Natural killer cell (primary cell): ENCODE measurements around the gene RIMBP2. TPM values are rescaled to one million over a fixed set of nuclear protein-coding genes. Genes with fewer than 3 reads are reported as not detected.

Experiments used
- ATAC-seq, 3 donors: fragments of 150-1000 bp in 2 of 3; fragments of 200-7000 bp in 1 of 3; cut with Tn5 transposase; 1 replicate in 1 of 3; 2 replicates in 2 of 3; pipeline ENCODE4 v1.10.0; 2021; ENCODE audit warnings: mild to moderate bottlenecking in 2 of 3, moderate library complexity in 2 of 3
- DNase-seq, 2 donors: peaks; one replicate each; pipeline versions ENCODE4 v3.0.0 to v3.0.0-alpha.2; 2013 to 2021; ENCODE audit warnings: mixed read lengths in 1 of 2
- H3K27ac ChIP-seq: one replicate; pipeline ENCODE4 v1.5.1; 2013; ENCODE audit warnings: mild to moderate bottlenecking, low read length
- H3K27me3 ChIP-seq: one replicate; pipeline ENCODE4 v1.6.1; 2013; ENCODE audit warnings: low read length; ENCODE audit not compliant: control insufficient read depth, insufficient read depth
- H3K36me3 ChIP-seq: one replicate; pipeline ENCODE4 v1.6.1; 2013; ENCODE audit warnings: low read length; ENCODE audit not compliant: control insufficient read depth, insufficient read depth
- H3K4me1 ChIP-seq: one replicate; pipeline ENCODE4 v1.6.1; 2013; ENCODE audit warnings: low read length; ENCODE audit not compliant: control insufficient read depth, insufficient read depth
- H3K4me3 ChIP-seq: one replicate; pipeline ENCODE4 v1.5.1; 2013; ENCODE audit warnings: low read length
- H3K9me3 ChIP-seq: one replicate; pipeline ENCODE4 v1.6.1; 2013; ENCODE audit warnings: low read length; ENCODE audit not compliant: control insufficient read depth, insufficient read depth
- H3K27ac Mint-ChIP-seq, 2 donors: one replicate each; pipeline ENCODE4 v1.8.0; 2022; ENCODE audit warnings: mild to moderate bottlenecking in 2 of 2, mixed read lengths in 2 of 2, moderate library complexity in 1 of 2
- H3K27me3 Mint-ChIP-seq, 2 donors: one replicate each; pipeline ENCODE4 v1.8.0; 2022; ENCODE audit warnings: low read depth in 2 of 2, mixed read lengths in 2 of 2
- H3K36me3 Mint-ChIP-seq: one replicate; pipeline ENCODE4 v1.8.0; 2022; ENCODE audit warnings: mixed read lengths
- H3K4me1 Mint-ChIP-seq, 2 donors: one replicate each; pipeline ENCODE4 v1.8.0; 2022; ENCODE audit warnings: mixed read lengths in 2 of 2
- H3K4me3 Mint-ChIP-seq: one replicate; pipeline ENCODE4 v1.8.0; 2022; ENCODE audit warnings: mild to moderate bottlenecking, moderate library complexity, mixed read lengths
- H3K9me3 Mint-ChIP-seq, 2 donors: one replicate each; pipeline ENCODE4 v1.8.0; 2022; ENCODE audit warnings: mixed read lengths in 2 of 2
- WGBS: methylation state at CpG from one replicate; pipeline ENCODE4 v1.1.7; 2013; ENCODE audit warnings: missing lambda C conversion rate; ENCODE audit not compliant: insufficient coverage; 5-methylcytosine and 5-hydroxymethylcytosine counted together
- intact Hi-C: fragments of 100-400 bp; cut with micrococcal nuclease; formaldehyde crosslinking; loops from one replicate; pipeline ENCODE4 v1.14.2; 2022
- total RNA-seq, 4 donors: library from RNA; stranded (reverse); fragments of 120-200 nt in 1 of 4; gene quantifications; one replicate each; pipeline versions ENCODE4 v1.2.3 to v1.2.4, GENCODE V29; 2013 to 2022
- TF ChIP-seq, protein P1 (sequence below): fragments of 200-600 bp; IDR thresholded peaks from one replicate; pipeline ENCODE4 v1.8.0; 2022; ENCODE audit warnings: antibody characterized with exemption

Gene RIMBP2
- total RNA-seq, 3 donors from 2014 or later (not counting 1 experiment from before 2014, with no cell fraction given) = not detected

DNA sequence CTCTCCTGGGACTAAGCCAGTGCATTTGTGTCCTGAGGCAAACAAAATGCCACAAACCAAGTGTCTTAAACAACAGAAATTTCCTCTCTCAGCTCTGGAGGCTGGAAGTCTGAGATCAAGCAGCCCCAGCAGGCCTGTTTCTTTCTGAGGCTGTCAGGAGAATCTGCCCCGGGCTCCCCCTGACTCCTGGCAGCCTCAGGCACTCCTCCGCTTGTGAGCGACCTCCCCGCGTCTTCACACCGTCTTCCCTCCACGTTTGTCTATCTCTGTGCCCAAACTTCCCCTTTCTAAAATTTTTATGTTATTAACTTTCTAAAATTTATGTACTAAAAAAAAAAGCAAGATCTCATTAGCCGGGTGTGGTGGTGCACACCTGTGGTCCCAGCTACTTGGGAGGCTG lies 59.7 kb downstream of the RIMBP2 start:
- no peaks in the 10 kb centered on the region for H3K9me3 ChIP-seq
- TF ChIP-seq, protein P1, sequence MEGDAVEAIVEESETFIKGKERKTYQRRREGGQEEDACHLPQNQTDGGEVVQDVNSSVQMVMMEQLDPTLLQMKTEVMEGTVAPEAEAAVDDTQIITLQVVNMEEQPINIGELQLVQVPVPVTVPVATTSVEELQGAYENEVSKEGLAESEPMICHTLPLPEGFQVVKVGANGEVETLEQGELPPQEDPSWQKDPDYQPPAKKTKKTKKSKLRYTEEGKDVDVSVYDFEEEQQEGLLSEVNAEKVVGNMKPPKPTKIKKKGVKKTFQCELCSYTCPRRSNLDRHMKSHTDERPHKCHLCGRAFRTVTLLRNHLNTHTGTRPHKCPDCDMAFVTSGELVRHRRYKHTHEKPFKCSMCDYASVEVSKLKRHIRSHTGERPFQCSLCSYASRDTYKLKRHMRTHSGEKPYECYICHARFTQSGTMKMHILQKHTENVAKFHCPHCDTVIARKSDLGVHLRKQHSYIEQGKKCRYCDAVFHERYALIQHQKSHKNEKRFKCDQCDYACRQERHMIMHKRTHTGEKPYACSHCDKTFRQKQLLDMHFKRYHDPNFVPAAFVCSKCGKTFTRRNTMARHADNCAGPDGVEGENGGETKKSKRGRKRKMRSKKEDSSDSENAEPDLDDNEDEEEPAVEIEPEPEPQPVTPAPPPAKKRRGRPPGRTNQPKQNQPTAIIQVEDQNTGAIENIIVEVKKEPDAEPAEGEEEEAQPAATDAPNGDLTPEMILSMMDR = no peak
- no peaks in the 10 kb centered on the region for H3K4me1 Mint-ChIP-seq
- H3K4me3 ChIP-seq = no peak overlapping the region
- no peak for DNase-seq
- H3K27me3 ChIP-seq = no peaks in the 10 kb centered on the region
- intact Hi-C loops = no loop called here
- H3K9me3 Mint-ChIP-seq = no peaks in the 10 kb centered on the region
- ATAC-seq = no peak
- no peaks in the 10 kb centered on the region for H3K36me3 ChIP-seq
- H3K27ac Mint-ChIP-seq = no peak overlapping the region
- no peak overlapping the region for H3K4me3 Mint-ChIP-seq
- H3K4me1 ChIP-seq = no peaks in the 10 kb centered on the region
- H3K36me3 Mint-ChIP-seq = no peaks in the 10 kb centered on the region
- peaks cover 6% of the 10 kb centered on the region in 2 donors for H3K27me3 Mint-ChIP-seq
- H3K27ac ChIP-seq = no peak overlapping the region
- 63% methylated on average over 4 of the region's 8 CpGs for WGBS

DNA sequence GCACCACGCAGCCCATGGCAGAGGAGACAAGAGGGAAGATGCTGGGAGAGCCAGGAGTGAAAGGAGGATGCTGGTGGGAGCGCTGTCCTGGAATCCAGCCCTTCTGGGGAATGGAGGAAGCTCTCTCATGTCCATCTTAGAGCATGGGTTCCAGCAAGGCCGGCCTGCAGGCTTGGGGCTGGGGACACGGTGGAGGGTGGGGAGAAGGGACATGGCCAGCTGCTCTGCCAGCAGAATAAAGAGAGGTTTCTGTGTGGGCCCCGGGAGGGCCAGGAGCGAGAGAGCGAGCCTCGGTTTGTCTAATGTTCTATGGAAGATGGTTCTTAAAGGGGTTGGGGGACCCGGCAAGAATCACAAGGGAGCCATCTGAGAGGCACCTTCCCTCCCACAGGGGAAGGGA lies 60.2 kb downstream of the RIMBP2 start:
- no peaks in the 10 kb centered on the region for H3K36me3 ChIP-seq
- TF ChIP-seq, protein P1 = no peak
- no peaks in the 10 kb centered on the region for H3K9me3 ChIP-seq
- no peak overlapping the region for H3K27ac ChIP-seq
- DNase-seq = no peak
- ATAC-seq = no peak
- no peak overlapping the region for H3K4me3 ChIP-seq
- no peaks in the 10 kb centered on the region for H3K9me3 Mint-ChIP-seq
- WGBS = 91% methylated on average over 9 of the region's 9 CpGs
- peaks cover 6% of the 10 kb centered on the region in 2 donors for H3K27me3 Mint-ChIP-seq
- H3K27ac Mint-ChIP-seq = no peak overlapping the region
- no peaks in the 10 kb centered on the region for H3K27me3 ChIP-seq
- intact Hi-C loops = no loop called here
- no peaks in the 10 kb centered on the region for H3K4me1 ChIP-seq
- no peaks in the 10 kb centered on the region for H3K4me1 Mint-ChIP-seq
- no peak overlapping the region for H3K4me3 Mint-ChIP-seq
- H3K36me3 Mint-ChIP-seq = no peaks in the 10 kb centered on the region

DNA sequence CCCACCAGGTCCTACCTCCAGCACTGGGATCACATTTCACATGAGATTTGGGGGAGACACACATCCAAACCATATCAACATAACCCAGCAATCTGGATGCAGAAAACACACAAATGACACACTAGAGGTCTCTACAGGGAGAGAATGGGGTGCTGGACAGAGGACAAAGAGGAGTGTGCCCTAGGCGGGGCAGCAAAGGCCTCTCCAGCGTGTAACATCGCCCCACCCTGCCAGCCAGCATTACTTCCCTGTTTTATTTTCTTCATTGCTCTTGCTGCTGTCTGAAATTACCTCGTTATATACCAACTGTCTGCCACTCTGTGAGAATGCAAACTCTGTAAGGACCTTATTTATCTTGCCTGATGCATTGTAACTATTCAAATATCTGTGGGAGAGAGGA lies 61.1 kb downstream of the RIMBP2 start:
- Histone ChIP-seq H3K27me3 (no peaks in the 10 kb centered on the region), H3K4me3 (no peak overlapping the region), H3K36me3 (no peaks in the 10 kb centered on the region), H3K9me3 (no peaks in the 10 kb centered on the region), H3K27ac (no peak overlapping the region), H3K4me1 (no peaks in the 10 kb centered on the region)
- intact Hi-C loops = no loop called here
- H3K27me3 Mint-ChIP-seq = peaks cover 6 to 8% of the 10 kb centered on the region in 2 donors
- TF ChIP-seq, protein P1 = no peak
- no peak for ATAC-seq
- 59% methylated on average over 4 of the region's 4 CpGs for WGBS
- no peaks in the 10 kb centered on the region for H3K4me1 Mint-ChIP-seq
- H3K9me3 Mint-ChIP-seq = no peaks in the 10 kb centered on the region
- no peak overlapping the region for H3K27ac Mint-ChIP-seq
- DNase-seq = no peak
- H3K4me3 Mint-ChIP-seq = no peak overlapping the region
- no peaks in the 10 kb centered on the region for H3K36me3 Mint-ChIP-seq

DNA sequence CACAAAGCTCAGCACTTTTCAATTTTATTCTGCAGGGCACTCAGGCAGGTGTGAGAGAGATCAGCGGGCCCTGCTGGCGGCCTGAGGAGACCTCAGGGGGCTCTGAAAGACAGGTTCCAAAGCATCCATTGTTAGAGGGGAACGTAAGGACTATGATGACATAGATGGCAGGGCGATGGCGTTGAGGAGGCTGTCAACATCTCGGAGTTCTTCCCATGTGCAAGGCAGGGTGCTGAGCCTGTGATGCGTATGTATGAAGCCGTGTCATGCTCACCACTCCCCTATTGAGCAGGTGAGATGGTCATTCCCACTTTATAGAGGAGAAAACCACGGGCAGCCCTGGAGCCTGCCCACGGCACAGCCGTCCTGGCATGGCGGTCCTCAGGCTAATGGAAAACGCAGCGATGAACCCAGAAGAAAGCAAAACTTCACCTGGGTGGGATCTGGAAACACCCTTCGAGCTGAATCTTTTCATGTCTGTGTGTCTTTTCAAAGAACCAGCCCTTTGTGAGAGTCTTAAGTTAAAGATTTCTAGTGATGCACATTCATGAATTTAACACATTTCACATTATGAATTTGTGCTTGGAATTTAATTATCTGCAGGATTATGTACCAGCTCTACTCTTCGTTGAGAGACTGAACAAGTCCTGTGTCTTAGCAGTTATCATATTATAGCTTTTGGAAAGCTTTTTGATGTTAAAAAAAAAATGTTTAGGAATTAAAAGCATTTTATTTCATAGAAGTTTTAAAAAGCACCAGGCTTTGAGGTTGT lies 64.7 kb downstream of the RIMBP2 start:
- WGBS = 88% methylated on average over 15 of the region's 16 CpGs
- Histone ChIP-seq H3K4me1 (no peaks in the 10 kb centered on the region), H3K9me3 (no peaks in the 10 kb centered on the region), H3K4me3 (no peak overlapping the region), H3K27me3 (no peaks in the 10 kb centered on the region), H3K27ac (no peak overlapping the region), H3K36me3 (no peaks in the 10 kb centered on the region)
- peaks cover 6 to 8% of the 10 kb centered on the region in 2 donors for H3K27me3 Mint-ChIP-seq
- TF ChIP-seq, protein P1 = no peak
- H3K36me3 Mint-ChIP-seq = no peaks in the 10 kb centered on the region
- H3K4me3 Mint-ChIP-seq = no peak overlapping the region
- no peak overlapping the region for H3K27ac Mint-ChIP-seq
- no peaks in the 10 kb centered on the region for H3K4me1 Mint-ChIP-seq
- intact Hi-C loops = no loop called here
- no peak for ATAC-seq
- H3K9me3 Mint-ChIP-seq = no peaks in the 10 kb centered on the region
- DNase-seq = no peak
